HL-60 (cell line): ENCODE data around the gene ABCF2.

Experiments
- GABPA ChIP-seq: IDR thresholded peaks from 2 replicates; pipeline ENCODE4 v1.6.1; 2012; ENCODE audit warnings: low read depth
- TF ChIP-seq, protein P1 (sequence below): IDR thresholded peaks from one replicate; pipeline ENCODE4 v1.5.1; 2011; ENCODE audit warnings: low read length, control low read depth, inconsistent platforms; ENCODE audit not compliant: insufficient read depth

DNA sequence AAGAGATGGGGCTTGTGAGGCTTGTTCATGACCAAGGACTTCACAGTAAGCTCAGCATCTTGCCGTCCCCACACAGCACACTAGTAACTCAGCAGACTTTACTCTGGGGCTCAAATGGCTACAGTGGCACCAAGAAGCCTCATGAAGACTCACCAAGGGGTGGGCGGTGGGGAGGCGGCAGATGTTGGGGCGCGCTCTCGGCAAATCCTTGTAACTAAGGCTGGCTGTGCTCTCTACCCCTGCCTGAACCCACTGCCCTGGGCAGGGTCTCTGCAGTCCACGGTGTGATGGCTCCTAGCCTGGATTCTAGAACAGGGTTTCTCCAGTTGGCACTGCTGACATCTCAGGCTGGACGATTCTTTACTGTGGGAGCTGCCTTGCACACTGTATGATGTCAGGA lies 33.9 kb upstream of the ABCF2 start:
- TF ChIP-seq, protein P1, sequence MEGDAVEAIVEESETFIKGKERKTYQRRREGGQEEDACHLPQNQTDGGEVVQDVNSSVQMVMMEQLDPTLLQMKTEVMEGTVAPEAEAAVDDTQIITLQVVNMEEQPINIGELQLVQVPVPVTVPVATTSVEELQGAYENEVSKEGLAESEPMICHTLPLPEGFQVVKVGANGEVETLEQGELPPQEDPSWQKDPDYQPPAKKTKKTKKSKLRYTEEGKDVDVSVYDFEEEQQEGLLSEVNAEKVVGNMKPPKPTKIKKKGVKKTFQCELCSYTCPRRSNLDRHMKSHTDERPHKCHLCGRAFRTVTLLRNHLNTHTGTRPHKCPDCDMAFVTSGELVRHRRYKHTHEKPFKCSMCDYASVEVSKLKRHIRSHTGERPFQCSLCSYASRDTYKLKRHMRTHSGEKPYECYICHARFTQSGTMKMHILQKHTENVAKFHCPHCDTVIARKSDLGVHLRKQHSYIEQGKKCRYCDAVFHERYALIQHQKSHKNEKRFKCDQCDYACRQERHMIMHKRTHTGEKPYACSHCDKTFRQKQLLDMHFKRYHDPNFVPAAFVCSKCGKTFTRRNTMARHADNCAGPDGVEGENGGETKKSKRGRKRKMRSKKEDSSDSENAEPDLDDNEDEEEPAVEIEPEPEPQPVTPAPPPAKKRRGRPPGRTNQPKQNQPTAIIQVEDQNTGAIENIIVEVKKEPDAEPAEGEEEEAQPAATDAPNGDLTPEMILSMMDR: no peak
- no peak for TF ChIP-seq GABPA
